Measurements from ENCODE around the gene PPIC.

DNA sequence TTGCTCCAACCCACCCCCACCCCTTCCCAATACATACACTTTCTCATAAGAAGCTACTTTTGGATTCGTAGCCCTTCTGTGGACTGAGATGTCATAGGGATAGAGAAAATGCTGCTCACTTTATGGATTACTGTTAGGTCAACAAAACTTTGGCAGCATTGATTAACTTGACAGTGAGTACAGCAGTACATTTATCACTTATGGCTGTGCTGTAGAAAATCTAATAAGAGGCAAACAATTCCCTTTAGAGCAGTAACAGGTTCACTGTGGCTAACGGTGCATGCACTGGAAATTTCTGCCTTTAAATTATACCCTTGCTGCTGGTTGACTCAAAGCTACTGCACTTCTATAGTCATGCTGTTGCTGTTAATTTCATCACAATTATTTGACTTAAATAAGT, 59.2 kb downstream of the PPIC start:
- TF ChIP-seq, protein P1, sequence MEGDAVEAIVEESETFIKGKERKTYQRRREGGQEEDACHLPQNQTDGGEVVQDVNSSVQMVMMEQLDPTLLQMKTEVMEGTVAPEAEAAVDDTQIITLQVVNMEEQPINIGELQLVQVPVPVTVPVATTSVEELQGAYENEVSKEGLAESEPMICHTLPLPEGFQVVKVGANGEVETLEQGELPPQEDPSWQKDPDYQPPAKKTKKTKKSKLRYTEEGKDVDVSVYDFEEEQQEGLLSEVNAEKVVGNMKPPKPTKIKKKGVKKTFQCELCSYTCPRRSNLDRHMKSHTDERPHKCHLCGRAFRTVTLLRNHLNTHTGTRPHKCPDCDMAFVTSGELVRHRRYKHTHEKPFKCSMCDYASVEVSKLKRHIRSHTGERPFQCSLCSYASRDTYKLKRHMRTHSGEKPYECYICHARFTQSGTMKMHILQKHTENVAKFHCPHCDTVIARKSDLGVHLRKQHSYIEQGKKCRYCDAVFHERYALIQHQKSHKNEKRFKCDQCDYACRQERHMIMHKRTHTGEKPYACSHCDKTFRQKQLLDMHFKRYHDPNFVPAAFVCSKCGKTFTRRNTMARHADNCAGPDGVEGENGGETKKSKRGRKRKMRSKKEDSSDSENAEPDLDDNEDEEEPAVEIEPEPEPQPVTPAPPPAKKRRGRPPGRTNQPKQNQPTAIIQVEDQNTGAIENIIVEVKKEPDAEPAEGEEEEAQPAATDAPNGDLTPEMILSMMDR (conservative IDR thresholded peaks at IDR 0.05; ENCODE audit: low read length): no peak
- no peak for TF ChIP-seq EZH2phosphoT487 (IDR thresholded peaks at IDR 0.05; ENCODE audit: borderline replicate concordance, low read depth, low read length)

Data from OCI-LY7 (cell line).